Kidney glomerular epithelial cell (primary cell): Measurements from ENCODE around the gene KCNC4.

Source experiments
- DNase-seq: peaks from one replicate; lab custom pipeline; 2025; lab: John Stamatoyannopoulos, UW

KCNC4 gene

DNA sequence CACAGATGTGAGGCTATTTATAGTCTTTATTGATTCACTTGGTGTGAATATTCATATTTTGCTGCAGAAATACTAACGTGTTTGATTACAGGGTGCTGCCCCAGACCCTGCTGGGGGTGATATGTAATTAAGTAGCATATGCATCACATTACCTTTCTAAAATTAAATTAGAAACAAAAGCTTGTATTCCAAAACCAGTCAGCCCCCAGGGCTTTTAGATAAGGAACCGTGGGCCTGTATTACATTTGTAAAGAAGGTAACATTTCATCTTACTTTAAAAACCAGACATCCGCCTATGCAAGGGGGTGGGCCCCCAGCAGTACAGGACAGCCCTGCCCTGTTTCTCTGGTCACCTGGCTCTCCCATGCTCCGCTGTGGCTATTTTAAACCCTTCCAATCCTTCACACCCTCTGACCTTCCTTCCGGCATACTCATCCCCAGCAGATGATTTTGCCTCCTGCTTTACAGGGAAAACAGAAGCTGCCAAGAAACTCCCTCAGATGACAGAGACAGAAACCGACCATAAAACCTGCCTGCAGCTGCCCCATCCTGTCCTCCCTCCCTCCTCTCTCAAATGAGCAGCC is 22.0 kb upstream of the KCNC4 start:
- DNase-seq = no peak

DNA sequence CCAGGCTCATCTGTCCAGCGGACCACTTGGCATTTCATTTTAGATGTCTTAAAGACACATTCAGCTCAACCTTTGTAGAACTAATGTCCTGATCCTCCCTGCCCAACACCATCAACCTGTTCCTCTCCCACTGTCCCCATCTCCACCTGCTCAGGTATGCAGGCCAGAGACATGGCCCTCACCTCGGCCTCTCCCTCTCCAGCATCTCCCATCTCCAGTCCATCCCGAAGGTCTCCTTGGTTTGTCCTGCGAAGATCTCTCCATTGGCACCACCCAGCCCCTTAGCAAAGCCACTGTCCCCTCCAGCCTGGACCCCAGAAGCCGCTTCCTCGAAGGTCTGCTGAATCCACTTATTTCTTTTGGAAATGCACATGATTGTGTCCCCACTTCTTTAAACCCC is 20.9 kb upstream of the KCNC4 start:
- no peak for DNase-seq

DNA sequence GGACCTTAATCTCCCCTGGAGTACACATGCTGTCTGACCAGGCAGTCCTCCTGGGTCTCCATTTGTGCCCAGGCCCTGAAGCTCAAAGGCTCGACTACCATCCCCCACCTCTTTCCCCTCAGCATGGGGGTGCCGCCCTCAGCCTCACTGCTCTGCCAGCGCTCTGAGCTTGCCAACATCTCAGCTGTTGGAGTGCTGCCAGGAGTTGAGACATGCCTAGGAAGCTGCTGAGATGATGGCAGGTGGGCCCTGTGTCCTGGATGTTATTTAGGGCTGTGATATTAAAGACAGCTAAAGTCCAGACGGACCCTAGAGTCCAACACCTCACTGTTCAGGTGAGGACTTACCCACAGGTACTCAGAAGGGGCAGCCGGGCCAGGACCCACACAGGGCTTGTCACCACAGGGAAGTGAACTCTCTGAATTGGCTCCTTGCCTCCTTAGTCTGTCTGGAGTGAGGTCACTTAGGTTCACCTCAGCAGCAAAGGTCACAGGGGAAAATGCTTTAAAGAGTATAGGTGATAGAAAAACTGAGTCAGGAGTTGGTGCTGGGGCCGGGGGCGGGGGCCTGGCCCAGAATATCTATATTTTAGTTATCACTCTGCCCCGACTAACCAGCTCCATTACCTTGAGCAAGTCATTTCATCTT is 19.7 kb upstream of the KCNC4 start:
- no peak for DNase-seq

DNA sequence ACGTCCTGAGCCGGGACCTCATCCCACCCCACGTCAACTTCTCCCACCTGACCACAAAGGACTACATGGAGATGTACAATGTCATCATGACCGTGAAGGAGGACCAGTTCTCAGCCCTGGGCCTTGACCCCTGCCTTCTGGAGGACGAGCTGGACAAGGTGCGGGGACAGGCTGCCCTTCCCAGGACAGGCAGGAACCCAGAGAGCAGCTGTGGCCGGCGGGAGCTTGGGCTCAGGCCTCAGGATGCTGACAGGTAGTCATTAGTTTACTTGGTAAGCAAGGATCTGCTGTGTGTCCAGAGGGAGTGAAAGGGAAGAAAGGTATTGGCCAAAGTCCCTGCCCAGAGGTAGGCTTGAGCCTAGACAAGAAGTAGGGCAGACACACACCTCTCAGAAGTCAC is 17.6 kb upstream of the KCNC4 start:
- no peak for DNase-seq

DNA sequence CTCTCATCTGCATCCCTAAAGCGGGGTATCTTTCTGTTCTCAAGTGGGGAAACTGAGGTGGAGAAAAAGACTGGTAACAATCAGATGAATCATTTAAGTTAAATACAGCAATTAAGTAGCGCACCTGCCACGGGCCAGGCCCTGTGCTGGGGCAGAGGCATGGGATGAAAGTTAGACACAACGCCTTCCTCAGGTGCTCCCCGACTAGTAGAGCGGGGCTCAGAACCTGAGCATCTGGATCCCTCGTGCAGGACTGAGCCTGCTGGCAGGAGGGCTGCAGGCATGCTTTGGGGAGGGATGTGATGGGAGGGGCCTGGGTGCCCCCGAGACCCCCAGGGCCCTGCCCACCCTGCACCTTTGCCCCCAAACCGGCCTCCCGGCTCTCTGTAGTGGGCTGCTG is 14.9 kb upstream of the KCNC4 start:
- no peak for DNase-seq

DNA sequence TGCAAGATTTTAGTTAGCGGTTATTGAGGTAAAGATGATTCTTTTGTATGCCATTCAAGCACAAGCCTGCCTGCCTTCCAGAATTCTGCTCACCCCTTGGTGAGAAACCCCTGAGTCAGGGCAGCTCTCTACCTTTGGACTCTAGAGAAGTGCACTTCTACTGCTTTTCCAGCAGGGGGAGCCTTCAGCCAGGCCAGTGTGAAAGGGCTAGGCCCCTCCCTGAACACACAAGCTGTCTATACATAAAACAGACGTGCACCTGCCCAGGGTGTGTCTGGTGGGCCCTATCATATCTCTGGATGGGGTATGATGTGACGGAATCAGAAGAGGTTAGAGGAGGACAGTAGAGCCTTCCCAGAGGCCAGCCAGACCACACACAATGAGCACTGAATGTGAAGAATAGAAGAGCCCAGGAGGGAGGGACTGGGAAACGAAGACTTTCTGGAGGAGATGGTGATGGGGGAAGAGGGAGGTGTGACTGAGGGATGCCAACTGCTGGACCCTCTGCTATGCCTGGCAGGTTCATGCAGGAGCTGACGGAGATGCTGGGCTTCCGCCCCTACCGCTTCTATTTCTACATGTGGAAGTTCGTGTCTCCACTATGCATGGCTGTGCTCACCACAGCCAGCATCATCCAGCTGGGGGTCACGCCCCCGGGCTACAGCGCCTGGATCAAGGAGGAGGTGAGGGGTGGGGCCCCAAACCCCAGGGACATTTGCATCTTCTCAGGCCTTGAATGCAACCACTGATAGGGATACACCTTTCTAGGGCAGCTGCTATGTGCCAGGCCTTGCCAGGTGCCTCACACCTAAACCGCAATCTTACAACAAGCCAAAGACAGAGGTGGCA is 13.0 kb upstream of the KCNC4 start:
- peak; percentile 67 for DNase-seq

DNA sequence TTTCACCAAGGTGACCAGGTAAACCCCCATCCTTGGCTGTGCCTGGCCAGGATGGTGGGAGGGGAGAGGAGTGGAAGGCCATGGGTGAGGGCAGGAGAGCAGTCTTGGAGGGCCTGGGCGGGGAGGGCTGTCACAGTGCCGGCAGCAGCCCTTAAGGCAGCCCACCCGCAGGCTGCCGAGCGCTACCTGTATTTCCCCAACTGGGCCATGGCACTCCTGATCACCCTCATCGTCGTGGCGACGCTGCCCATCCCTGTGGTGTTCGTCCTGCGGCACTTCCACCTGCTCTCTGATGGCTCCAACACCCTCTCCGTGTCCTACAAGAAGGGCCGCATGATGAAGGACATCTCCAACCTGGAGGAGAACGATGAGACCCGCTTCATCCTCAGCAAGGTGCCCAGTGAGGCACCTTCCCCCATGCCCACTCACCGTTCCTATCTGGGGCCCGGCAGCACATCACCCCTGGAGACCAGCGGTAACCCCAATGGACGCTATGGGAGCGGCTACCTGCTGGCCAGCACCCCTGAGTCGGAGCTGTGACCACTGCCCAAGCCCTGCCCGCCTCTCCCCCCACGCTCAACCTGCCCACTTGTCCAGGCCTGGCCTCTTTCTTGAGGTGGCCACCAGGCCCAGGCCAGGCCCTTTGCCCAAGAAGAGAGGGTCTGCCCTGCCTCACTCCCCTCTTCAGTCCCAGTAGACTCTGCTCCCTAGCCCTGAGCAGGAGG is 12.0 kb upstream of the KCNC4 start:
- no peak for DNase-seq

DNA sequence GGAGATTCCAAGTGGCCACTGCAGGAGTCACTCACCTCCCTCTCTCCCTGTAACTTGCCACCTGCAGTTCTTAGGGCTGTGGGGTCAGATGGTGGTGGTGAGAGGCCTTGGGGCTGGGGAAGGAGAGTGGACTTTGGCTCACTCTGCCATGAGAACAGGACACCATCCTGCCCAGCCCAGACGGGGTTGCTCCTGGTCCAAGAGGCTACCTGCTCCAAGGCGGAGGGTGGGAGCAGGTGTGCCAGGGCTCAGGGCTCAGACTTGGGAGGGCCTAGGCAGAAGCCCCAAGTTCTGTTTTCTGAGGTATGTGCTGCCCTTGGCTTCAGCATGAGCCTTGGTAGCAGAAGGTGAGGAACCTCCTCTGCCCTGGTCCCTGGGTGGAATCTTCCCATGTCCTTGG is 11.4 kb upstream of the KCNC4 start:
- DNase-seq = no peak

DNA sequence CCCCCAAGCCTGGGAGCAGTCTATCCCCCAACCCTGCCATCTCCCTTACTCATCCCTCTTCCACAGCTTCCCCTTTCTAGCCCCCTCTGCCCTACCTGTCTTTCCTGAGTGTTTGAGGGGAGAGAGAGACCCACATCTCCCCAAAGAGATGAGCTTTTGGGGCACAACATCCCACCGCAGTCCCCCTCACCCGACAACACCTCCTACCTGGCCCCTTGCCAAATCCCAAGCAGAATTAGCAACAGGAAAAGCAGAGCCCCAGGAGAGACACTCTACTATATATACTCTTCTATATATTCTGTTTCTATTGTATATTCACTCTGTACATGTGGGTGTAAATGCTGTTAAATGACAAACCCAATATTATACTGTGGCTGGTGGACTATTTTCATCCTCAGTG is 9.9 kb upstream of the KCNC4 start:
- DNase-seq = no peak

DNA sequence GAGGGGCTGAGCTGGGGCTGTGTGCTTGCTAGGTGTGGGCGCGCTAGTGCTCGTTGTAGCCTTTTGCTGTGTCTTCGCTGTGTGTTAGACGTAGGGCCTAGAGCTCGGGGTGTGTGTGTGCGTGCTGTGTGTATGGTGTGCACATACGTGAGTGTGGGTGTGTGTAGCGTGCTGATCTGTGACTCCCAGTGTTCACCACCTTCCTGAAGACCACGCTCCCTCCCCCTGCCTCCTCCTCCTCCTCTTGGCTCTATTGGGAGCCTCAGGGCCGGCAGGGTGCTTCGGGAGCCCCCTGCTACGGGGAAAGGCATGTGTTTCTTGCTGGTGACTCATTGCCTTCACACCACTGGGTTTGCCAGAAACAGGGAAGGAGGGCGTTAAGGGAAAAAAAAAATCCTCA is 9.4 kb upstream of the KCNC4 start:
- no peak for DNase-seq

DNA sequence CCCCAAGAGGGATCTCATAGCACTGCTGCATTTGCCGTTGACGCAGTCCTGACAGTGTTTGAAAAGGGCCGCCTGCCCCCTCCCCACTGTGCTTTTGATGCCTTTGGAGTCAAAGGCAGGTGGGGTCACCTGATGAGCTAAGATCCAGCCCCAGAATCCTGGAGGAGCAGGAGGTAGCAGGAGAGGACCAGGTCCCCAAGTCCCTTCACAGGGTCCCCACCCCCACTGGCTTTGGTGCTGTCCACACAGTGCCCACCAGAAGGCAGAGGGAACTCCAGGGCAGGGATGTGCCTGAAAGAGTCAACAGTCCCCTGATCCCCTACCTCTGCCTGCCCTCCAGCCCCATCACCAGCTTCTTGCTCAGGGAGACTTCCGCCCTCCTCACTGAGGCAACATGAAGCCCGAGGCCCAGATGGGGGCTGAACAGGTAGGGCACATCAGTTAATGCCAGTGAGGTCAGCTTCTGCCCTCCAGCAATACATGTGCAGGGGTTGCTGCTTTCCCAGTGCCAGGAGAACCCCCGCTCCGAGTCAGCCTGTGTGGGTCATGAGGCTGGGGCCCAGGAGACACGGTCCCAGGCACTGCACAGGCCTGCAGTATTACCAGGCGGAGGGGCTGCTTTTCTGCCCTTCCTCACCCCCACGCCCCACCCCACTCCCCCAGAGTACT is 8.8 kb upstream of the KCNC4 start:
- no peak for DNase-seq

DNA sequence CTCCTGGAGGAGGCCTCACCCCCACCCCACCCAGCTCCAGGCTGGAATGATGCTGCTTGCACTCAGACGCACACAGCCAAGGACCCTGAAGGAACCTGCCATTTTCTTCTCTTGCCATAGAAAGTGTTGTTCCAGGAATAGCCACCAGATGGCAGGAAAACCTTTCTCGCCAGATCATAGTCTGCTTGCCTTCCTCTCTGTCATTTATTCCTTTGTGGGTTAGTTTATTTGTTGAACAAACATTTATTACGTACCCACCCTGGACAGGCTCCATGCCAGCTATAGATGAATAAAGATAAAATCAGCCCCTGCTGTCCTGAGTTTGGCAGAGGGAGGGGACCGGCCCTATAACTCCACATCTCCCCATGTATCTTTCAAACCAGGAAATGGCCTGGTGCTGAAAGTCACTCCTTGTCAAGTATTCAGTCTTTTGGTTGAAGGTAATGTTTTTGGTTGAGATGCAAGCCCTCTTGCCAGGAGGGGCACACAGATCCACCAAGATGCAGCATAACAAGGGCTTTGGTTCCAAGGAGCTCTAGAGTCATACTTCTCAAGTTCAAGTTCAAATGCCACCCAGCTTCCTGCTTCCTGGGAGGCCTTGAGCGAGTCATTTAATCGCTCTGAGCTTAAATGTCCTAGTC is 7.0 kb upstream of the KCNC4 start:
- DNase-seq = peak; percentile 87

DNA sequence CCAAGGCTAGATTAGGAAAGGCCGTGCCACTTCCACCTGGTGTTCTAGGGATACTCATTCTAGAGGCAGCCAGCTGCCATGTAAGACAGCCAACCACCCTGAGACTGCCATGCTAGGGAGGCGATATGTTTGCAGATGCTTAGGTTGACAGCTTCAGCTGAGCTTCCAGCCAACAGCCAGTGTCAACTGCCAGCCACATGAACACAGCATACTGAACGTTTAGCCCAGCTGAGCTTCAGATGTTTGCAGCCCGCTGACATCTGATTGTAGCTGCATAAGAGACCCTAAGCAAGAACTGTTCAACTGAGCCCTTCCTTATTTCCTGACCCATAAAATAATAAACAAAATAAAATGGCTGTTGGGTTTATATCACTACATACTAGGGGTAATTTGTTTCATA is 5.0 kb upstream of the KCNC4 start:
- DNase-seq = no peak

DNA sequence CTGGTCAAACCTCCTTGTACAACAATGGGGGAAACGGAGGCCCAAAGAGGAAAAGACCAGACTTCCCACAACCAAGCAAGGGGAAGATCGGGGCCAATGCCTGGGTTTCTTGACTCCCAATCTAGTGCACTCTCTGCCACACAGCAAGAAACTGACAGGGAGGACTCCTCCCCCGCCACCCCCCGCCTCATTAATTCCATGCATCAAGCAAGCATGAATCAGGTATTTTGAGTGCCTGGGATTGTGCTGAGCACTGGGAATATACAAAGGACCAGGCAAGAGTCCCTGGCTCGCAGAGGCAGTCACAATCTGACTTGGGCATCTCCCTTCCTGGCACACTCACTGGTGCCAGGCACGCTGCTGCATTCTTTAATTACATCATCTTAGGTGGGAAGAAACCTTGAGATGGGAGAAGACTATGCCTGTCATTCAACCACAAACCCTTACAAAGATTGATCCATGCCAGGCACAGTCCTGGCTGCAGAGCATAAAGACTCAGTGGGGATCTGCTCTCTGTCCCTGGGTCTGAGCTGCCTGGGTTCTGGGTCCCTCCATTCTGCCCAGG is 4.4 kb upstream of the KCNC4 start:
- DNase-seq = peak; percentile 83

DNA sequence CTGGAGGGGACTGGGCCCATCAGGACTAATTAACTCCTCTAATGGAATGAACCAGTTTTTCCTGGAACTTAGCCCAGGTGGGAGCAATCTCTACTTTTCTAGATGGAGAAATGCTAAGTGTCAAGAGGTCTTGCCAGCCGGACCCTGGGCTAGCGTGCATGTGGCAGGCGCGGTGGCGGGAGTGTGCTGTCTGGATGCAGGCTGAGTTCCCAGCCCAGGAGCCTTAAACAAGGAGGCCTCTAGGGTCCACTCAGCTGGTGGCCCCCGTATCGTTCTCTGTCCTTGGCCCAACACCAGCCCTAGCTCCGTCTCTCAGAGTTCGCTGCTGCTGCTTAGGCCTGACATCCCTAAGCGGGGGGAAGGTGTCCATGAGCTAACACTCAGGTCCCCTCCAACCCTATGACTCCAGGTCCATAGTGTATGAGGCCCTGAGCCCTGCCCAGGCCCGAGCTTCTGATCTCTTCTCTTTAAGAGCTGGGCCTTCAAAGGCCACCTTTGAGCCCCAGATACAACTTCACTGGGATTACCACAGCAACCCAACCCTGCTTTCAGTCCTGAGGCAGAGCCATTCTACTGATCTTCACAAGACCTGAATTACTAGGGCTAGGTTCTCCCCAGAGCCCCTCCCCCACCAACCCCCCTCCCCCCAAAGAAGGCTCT is 3.7 kb upstream of the KCNC4 start:
- no peak for DNase-seq

DNA sequence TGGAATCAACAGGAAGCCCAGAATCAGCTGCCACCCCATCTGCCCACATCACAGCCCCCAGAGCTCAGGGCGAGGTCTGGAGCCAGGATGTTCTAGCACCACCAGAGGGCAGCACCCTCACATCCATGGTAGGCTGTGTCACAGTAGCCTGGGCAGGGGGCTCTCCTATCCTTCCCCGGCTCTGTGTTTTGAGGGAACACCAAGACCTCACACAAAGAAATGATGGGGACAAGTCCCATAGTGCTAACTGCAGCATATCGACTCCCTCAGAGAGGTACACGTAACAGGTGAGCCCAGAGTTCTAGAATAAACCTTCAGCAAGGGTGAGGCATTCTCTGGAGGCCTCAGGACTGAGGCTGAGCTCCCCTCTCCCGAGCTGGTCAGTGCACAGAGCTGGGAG is 2.3 kb upstream of the KCNC4 start:
- DNase-seq = peak; percentile 17

DNA sequence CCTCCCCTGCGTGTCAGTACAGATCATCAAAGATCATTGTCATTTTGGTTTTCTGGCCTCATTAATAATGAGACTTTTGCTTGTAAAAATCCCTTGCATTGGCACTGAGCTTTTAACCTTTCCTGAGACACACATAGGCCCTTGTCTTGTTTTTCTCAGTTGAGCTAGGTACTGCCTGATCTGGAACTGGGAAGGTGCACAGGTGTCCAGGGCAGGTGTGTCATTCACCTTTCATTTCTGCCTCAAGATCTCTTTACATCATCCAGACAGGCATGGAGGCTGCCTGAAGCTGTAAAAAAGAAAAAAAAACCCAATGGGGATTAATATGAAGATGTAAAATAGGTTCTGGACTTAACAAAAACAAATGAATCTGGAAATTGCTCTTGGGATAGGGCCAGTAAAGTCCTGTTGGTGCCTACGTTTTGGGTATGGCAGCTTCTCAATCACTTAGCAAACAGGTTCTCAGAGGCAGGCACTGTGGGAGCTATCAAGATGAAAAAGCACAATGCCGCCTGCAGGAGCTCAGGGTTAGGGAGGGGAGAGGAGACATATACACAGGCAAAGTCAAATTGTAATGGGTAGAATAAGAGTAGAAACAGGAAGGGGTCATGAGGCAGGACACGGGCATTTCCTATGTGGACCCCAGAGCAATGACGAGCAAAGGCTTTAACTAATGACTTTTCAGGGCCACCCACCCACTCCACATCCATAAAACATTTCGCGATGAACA is 1.0 kb upstream of the KCNC4 start:
- DNase-seq = no peak

DNA sequence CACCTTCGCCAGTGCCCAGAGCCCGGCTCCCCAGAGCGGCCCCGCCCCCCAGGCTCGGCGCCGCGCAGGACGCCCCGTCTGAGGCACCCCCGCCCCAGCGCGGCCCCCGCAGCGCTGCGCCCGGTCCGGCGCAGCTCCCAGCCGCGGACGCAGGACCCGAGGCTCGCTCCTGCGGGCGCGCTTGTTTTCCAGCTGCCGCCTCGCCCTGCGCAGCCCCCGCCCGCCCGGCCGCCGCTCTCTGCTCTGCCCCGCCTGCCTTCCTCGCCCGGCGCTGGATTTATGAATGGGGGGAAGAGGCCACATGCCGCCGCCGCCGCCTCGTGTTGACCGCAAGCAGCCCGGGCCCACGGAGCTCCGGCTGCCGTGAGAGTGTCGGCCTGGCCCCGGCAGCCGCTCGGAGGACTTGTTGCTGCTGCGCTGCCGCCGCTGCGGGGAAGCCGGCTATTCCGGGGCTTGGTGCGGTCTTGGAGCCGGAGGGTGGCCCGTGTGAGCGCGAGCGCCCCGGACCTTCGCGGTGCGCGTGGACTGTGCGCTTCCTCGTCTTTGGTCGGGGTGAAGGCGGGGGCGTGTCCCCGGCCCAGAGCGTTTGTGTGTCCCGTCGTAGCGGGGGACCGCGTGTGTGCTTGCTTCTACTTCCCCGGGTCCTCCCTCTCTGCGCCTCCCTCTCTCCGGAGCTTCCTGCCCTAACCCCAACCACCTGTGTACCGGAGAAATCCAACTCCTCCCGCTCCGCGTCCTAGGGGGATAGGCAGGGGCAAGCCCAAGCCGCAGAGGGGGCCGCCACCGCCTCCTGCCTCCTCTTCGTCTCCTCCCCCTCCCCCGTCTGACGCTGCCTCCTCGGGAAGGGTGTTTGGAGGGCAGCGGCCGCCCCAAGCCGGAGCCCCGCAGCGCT is 736 bp downstream of the KCNC4 start:
- DNase-seq = no peak
